Lung (tissue), 12 donors: ENCODE measurements around the gene TACSTD2. TPM values are rescaled to one million over a fixed set of nuclear protein-coding genes. Genes with fewer than 3 reads are reported as not detected.
A peak's percentile ranks its signal among the peaks of the same experiment; 100 is the strongest.

Source experiments
- ATAC-seq: fragments of 200-7000 bp; cut with Tn5 transposase; one replicate; pipeline ENCODE4 v1.9.1; 2020; ENCODE audit warnings: moderate number of reproducible peaks; ENCODE audit not compliant: insufficient read depth, low FRiP score
- DNase-seq, 3 donors: peaks; one replicate each; pipeline ENCODE4 v3.0.0-alpha.2; 2013 to 2017
- H3K27ac ChIP-seq, 2 donors: one replicate each; pipeline ENCODE4 v1.5.1; 2013; ENCODE audit warnings: mild to moderate bottlenecking in 2 of 2, moderate library complexity in 2 of 2, control low read depth in 1 of 2, inconsistent platforms in 1 of 2, low read depth in 1 of 2, low read length in 1 of 2
- H3K27me3 ChIP-seq, 3 donors: one replicate each; pipeline ENCODE4 v1.5.1; 2013; ENCODE audit warnings: low read length in 2 of 3; ENCODE audit not compliant: control insufficient read depth in 3 of 3, insufficient read depth in 3 of 3
- H3K36me3 ChIP-seq, 4 donors: one replicate each; pipeline ENCODE4 v1.5.1; 2013; ENCODE audit warnings: low read length in 4 of 4, mild to moderate bottlenecking in 1 of 4, moderate library complexity in 1 of 4; ENCODE audit not compliant: control insufficient read depth in 4 of 4, insufficient read depth in 4 of 4
- H3K4me1 ChIP-seq, 5 donors: one replicate each; pipeline ENCODE4 v1.5.1; 2013; ENCODE audit warnings: low read length in 5 of 5, mild to moderate bottlenecking in 2 of 5, moderate library complexity in 1 of 5; ENCODE audit not compliant: control insufficient read depth in 5 of 5, insufficient read depth in 5 of 5
- H3K4me3 ChIP-seq: one replicate; pipeline ENCODE4 v1.5.1; 2013; ENCODE audit warnings: mild to moderate bottlenecking, control low read depth, moderate library complexity
- H3K9ac ChIP-seq, 2 donors: one replicate each; pipeline ENCODE4 v1.5.1; 2013; ENCODE audit warnings: low read length in 2 of 2, control low read depth in 1 of 2; ENCODE audit not compliant: insufficient read depth in 1 of 2
- H3K9me3 ChIP-seq, 4 donors: one replicate each; pipeline ENCODE4 v1.5.1; 2013; ENCODE audit warnings: low read length in 3 of 4, mild to moderate bottlenecking in 1 of 4, moderate library complexity in 1 of 4; ENCODE audit not compliant: control insufficient read depth in 4 of 4, insufficient read depth in 3 of 4
- WGBS, 2 donors: extraction: QIAGEN DNeasy Blood & Tissue Kit; methylation state at CpG; one replicate each; pipeline ENCODE4 v1.1.7; 2013; 5-methylcytosine and 5-hydroxymethylcytosine counted together
- polyA plus RNA-seq, 2 donors: library from polyadenylated mRNA; stranded (reverse); fragments of 200-250 nt; gene quantifications; one replicate each; pipeline ENCODE4 v1.2.1, GENCODE V29; 2013
- total RNA-seq, 2 donors: library from RNA; depleted of rRNA in 1 of 2; stranded (reverse); fragments of >200 nt in 1 of 2; gene quantifications; one replicate each; pipeline ENCODE4 v1.2.1, GENCODE V29; 2014 to 2021
- TF ChIP-seq, protein P1 (sequence below): IDR thresholded peaks from 2 replicates; pipeline ENCODE4 v1.5.1; 2012; ENCODE audit warnings: mild to moderate bottlenecking; ENCODE audit errors: control extremely low read depth, extremely low read depth
- donor health status: control.
- donor health status: control.
- donor health status: Bipolar disorder and iron deficiency.
- donor health status: healthy.
- donor health status: DM: yes; HTN: yes; CAD: no.

Gene TACSTD2
- total and polyA plus RNA-seq, 4 donors = 55.5 to 204 (median 163) TPM

- H3K4me3 ChIP-seq = no peak overlapping the region
- DNase-seq (no peak), ATAC-seq (no peak)
- TF ChIP-seq, protein P1, sequence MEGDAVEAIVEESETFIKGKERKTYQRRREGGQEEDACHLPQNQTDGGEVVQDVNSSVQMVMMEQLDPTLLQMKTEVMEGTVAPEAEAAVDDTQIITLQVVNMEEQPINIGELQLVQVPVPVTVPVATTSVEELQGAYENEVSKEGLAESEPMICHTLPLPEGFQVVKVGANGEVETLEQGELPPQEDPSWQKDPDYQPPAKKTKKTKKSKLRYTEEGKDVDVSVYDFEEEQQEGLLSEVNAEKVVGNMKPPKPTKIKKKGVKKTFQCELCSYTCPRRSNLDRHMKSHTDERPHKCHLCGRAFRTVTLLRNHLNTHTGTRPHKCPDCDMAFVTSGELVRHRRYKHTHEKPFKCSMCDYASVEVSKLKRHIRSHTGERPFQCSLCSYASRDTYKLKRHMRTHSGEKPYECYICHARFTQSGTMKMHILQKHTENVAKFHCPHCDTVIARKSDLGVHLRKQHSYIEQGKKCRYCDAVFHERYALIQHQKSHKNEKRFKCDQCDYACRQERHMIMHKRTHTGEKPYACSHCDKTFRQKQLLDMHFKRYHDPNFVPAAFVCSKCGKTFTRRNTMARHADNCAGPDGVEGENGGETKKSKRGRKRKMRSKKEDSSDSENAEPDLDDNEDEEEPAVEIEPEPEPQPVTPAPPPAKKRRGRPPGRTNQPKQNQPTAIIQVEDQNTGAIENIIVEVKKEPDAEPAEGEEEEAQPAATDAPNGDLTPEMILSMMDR = no peak
- no peaks in the 10 kb centered on the region for H3K9me3 ChIP-seq
- H3K36me3 ChIP-seq = no peaks in the 10 kb centered on the region
- 66 to 71% methylated on average over 2 of the region's 2 CpGs for WGBS, 2 donors
- H3K27me3 ChIP-seq = peaks cover 0 to 23% (median 21%) of the 10 kb centered on the region in 3 donors
- H3K27ac ChIP-seq = no peak overlapping the region
- H3K4me1 ChIP-seq = peaks cover 0 to 22% (median 10%) of the 10 kb centered on the region in 5 donors
- H3K9ac ChIP-seq = no peak overlapping the region
Measured at GRCh38 chr1:58574816-58575215, 2.2 kb downstream of the TACSTD2 start.

GRCh38 chr1:58573705-58574591 lies 3.1 kb downstream of the TACSTD2 start:
- H3K9me3 ChIP-seq = no peaks in the 10 kb centered on the region
- TF ChIP-seq, protein P1 = no peak
- peak overlapping the region in 1 of 2 donors; percentile 36 for H3K9ac ChIP-seq
- no peak overlapping the region for H3K4me3 ChIP-seq
- H3K36me3 ChIP-seq = no peaks in the 10 kb centered on the region
- ATAC-seq (no peak), DNase-seq (no peak)
- WGBS, 2 donors = 56 to 73% methylated on average over 4 of the region's 4 CpGs
- peak overlapping the region in 1 of 2 donors; percentile 68 for H3K27ac ChIP-seq
- H3K4me1 ChIP-seq = peaks cover 0 to 22% (median 10%) of the 10 kb centered on the region in 5 donors
- H3K27me3 ChIP-seq = peaks cover 0 to 23% (median 21%) of the 10 kb centered on the region in 3 donors

DNA sequence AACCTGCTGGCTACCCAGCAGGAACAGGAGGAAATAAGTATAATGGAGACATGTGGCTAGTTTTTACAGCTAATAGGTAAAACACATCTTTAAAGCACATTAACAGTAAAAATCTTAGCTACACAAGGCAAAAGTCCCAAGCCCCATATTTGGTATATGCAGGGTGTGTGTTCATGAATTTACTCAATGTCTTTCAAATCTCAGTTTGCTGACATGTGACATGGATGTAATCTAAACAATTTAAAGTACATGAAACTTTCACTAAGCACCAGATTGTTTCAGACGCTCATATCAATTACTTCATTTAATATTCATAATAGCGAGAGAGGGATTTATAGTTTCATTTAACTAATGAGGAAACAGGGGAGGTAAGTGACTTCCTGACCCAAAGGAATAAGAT lies 3.9 kb downstream of the TACSTD2 start:
- Histone ChIP-seq H3K4me3 (no peak overlapping the region), H3K27ac (peak overlapping the region in 1 of 2 donors; percentile 64), H3K9ac (no peak overlapping the region), H3K4me1 (peaks cover 0 to 20% (median 10%) of the 10 kb centered on the region in 5 donors), H3K27me3 (peaks cover 0 to 23% (median 21%) of the 10 kb centered on the region in 3 donors), H3K9me3 (no peaks in the 10 kb centered on the region), H3K36me3 (no peaks in the 10 kb centered on the region)
- TF ChIP-seq, protein P1 = no peak
- ATAC-seq (no peak), DNase-seq (no peak)
- 56 to 60% methylated on average over 2 of the region's 2 CpGs for WGBS, 2 donors
